ENCODE results near the gene MYO18B. TPM values are rescaled to one million over a fixed set of nuclear protein-coding genes. Genes with fewer than 3 reads are reported as not detected.

The MYO18B gene
- total and polyA plus RNA-seq, 9 donors, result 0.02 to 0.23 (median 0.10) TPM; not detected in 5

DNA sequence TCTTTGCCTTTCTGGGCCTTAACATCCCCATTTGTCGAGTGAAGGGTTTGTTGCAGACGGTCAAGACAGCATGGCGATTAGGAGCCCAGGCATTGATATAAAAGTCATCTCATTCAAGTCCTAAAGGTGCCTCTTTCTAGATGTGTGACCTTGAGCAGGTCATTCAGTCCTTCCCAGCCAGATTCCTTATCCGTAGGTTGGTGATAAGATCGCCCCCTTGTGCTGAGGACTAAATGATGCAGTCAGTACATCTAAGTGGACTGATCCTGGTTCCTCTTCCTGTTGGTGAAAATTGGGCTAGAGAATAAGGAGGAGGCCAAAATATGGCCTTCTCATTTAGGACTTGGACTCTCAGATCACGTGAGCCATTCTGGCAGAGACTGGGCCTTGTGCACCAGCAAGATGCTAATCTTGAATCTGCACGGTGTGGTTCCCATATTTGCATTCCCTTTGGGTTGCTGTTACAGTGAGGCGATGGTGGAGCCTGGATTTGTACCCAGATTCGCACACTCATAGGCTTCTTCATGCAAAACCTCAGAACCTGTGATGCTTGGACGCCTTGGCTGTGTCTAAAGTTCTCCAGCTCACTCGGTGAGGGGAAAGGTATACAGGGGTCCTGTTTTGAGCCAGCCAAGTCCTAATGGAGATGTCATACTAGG lies 156.8 kb downstream of the MYO18B start:
- Histone ChIP-seq H3K9me3 (no peaks in the 10 kb centered on the region), H3K27ac (no peak overlapping the region), H3K27me3 (no peaks in the 10 kb centered on the region), H3K4me1 (ENCODE audit: insufficient read depth) (no peaks in the 10 kb centered on the region), H3K36me3 (no peaks in the 10 kb centered on the region), H3K4me3 (no peak overlapping the region)
- TF ChIP-seq, protein P1, sequence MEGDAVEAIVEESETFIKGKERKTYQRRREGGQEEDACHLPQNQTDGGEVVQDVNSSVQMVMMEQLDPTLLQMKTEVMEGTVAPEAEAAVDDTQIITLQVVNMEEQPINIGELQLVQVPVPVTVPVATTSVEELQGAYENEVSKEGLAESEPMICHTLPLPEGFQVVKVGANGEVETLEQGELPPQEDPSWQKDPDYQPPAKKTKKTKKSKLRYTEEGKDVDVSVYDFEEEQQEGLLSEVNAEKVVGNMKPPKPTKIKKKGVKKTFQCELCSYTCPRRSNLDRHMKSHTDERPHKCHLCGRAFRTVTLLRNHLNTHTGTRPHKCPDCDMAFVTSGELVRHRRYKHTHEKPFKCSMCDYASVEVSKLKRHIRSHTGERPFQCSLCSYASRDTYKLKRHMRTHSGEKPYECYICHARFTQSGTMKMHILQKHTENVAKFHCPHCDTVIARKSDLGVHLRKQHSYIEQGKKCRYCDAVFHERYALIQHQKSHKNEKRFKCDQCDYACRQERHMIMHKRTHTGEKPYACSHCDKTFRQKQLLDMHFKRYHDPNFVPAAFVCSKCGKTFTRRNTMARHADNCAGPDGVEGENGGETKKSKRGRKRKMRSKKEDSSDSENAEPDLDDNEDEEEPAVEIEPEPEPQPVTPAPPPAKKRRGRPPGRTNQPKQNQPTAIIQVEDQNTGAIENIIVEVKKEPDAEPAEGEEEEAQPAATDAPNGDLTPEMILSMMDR (IDR thresholded peaks at IDR 0.05), result no peak
- TF ChIP-seq EP300 (IDR thresholded peaks at IDR 0.05), result no peak
- no peak for TF ChIP-seq POLR2A (IDR thresholded peaks at IDR 0.05)
- intact Hi-C loops (cut with DNase I), result no loop called here
- no peak for DNase-seq
- WGBS, 3 donors, result 63 to 66% (median 65%) methylated on average over 11 of the region's 11 CpGs

DNA sequence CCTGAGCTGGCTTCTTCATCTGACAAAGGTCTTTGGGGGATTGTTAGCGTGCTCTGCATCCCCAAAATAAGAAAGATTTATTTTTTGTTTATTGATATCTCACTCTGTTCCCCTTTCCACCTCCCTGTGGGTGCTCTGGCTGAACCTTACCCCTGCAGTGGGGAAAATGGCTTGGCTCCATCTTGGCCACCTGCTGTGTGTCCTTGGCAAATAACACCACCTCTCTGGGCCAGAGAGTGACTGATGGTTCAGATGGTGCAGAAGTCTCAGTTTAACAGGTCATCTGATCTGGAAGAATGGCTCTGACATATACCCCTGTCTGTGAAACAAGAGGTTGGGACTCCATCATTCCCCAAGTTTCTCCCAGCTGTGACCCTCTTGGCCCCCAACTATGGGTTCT lies 157.6 kb downstream of the MYO18B start:
- no peaks in the 10 kb centered on the region for H3K9me3 ChIP-seq
- no peak for DNase-seq
- no peaks in the 10 kb centered on the region for H3K36me3 ChIP-seq
- TF ChIP-seq POLR2A (IDR thresholded peaks at IDR 0.05), result no peak
- TF ChIP-seq, protein P1 (IDR thresholded peaks at IDR 0.05), result no peak
- no peak for TF ChIP-seq EP300 (IDR thresholded peaks at IDR 0.05)
- intact Hi-C loops (cut with DNase I), result no loop called here
- H3K27me3 ChIP-seq, result no peaks in the 10 kb centered on the region
- no peak overlapping the region for H3K4me3 ChIP-seq
- no peak overlapping the region for H3K27ac ChIP-seq
- WGBS, 3 donors, result 78 to 94% (median 80%) methylated on average over 1 of the region's 1 CpG
- no peaks in the 10 kb centered on the region for H3K4me1 ChIP-seq (ENCODE audit: insufficient read depth)

DNA sequence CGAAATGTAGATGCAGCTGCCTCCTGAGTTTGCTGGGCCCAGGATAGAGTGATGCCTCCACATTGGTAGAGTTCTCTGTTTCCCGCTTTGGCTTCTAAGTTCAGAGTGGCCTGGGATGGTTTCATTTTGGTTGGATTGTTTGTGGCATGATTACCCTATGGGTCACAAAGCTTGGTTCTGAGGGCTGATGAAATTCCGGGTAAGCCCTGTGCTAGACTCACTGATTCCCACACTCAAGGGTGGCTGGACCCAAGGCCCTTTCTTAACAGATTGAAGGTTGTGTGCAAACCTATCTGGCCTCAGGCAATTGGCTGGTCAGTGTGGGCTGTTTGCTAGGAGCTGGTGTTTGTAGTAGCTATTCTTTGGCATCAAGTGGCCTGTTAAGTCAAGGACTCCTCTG lies 158.4 kb downstream of the MYO18B start:
- Histone ChIP-seq H3K4me3 (no peak overlapping the region), H3K27me3 (no peaks in the 10 kb centered on the region), H3K27ac (no peak overlapping the region), H3K36me3 (no peaks in the 10 kb centered on the region), H3K9me3 (no peaks in the 10 kb centered on the region), H3K4me1 (ENCODE audit: insufficient read depth) (no peaks in the 10 kb centered on the region)
- intact Hi-C loops (cut with DNase I), result no loop called here
- DNase-seq, result no peak
- WGBS, 3 donors, result 90 to 93% (median 92%) methylated on average over 3 of the region's 3 CpGs
- TF ChIP-seq, protein P1 (IDR thresholded peaks at IDR 0.05), result no peak
- TF ChIP-seq EP300 (IDR thresholded peaks at IDR 0.05), result no peak

DNA sequence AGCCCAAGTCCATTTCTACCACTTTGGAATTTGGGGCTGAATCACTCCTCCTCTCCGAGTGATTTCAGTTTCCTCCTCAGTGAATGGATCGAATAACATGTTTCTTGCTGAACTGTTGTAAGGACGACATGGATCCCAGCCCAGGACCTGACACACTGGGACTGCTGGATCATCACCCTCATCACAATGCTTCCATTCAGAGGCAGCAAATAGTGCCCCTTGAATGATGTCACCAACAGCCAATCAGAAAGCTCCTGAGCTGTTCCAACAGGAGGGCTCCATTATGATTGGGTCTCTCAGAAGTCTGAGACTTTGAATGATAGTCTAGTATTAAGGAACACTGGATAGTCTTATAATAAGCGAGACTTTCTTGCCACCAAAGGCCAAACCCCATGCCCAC lies 158.9 kb downstream of the MYO18B start:
- Histone ChIP-seq H3K9me3 (no peaks in the 10 kb centered on the region), H3K4me1 (ENCODE audit: insufficient read depth) (no peaks in the 10 kb centered on the region), H3K36me3 (no peaks in the 10 kb centered on the region), H3K27ac (no peak overlapping the region), H3K4me3 (no peak overlapping the region), H3K27me3 (no peaks in the 10 kb centered on the region)
- TF ChIP-seq, protein P1 (IDR thresholded peaks at IDR 0.05), result no peak
- TF ChIP-seq POLR2A (IDR thresholded peaks at IDR 0.05) (no peak), EP300 (IDR thresholded peaks at IDR 0.05) (no peak)
- no peak for DNase-seq
- 78 to 80% (median 78%) methylated on average over 4 of the region's 4 CpGs for WGBS, 3 donors
- intact Hi-C loops (cut with DNase I), result no loop called here

Measured in ovary (tissue), 9 donors.